Right lobe of liver (tissue), 4 donors: ENCODE measurements around the gene SART1.

ENCODE experiments used
- POLR2A ChIP-seq: fragments of 450-650 bp; IDR thresholded peaks from one replicate; pipeline ENCODE4 v1.6.1; 2017; ENCODE audit warnings: antibody characterized with exemption, mild to moderate bottlenecking
- TF ChIP-seq, protein P1 (sequence below), 4 donors: fragments of 200-600 bp in 3 of 4; fragments of 450-650 bp in 1 of 4; IDR thresholded peaks; one replicate each; pipeline versions ENCODE4 v1.5.1 to v1.8.0; 2016 to 2022; ENCODE audit warnings: antibody characterized with exemption in 4 of 4, mild to moderate bottlenecking in 2 of 4
- donor health status: DM: no; HTN: no; CAD: no.
- donor health status: DM: no; HTN: no; CAD: no.
- donor health status: DM: no; HTN: yes; CAD: no.

DNA sequence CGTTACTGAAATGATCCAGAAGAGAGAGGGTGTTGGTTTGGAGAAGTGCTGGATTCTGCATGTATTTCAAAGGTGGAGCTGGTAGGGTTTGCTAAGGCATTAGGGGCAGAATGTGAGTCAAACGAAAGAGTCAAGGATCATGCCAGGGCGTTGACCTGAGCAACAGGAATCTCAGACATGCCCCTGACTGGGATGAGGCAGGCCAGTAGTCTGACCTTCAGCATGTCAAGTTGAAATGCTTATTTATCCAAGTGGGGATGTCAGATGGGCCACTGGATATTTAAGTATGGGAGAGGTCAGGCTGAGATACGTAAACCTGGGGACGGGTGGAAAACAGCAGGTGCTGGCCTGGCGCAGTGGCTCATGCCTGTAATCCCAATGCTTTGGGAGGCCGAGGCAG lies 19.0 kb upstream of the SART1 start:
- TF ChIP-seq, protein P1, sequence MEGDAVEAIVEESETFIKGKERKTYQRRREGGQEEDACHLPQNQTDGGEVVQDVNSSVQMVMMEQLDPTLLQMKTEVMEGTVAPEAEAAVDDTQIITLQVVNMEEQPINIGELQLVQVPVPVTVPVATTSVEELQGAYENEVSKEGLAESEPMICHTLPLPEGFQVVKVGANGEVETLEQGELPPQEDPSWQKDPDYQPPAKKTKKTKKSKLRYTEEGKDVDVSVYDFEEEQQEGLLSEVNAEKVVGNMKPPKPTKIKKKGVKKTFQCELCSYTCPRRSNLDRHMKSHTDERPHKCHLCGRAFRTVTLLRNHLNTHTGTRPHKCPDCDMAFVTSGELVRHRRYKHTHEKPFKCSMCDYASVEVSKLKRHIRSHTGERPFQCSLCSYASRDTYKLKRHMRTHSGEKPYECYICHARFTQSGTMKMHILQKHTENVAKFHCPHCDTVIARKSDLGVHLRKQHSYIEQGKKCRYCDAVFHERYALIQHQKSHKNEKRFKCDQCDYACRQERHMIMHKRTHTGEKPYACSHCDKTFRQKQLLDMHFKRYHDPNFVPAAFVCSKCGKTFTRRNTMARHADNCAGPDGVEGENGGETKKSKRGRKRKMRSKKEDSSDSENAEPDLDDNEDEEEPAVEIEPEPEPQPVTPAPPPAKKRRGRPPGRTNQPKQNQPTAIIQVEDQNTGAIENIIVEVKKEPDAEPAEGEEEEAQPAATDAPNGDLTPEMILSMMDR (IDR thresholded peaks at IDR 0.05) = no peak
- TF ChIP-seq POLR2A = no peak
